ENCODE measurements around the gene RAI2. TPM values are rescaled to one million over a fixed set of nuclear protein-coding genes. Genes with fewer than 3 reads are reported as not detected.

RAI2 gene
- total RNA-seq, 1 donor from 2014 or later = 5.7 TPM

DNA sequence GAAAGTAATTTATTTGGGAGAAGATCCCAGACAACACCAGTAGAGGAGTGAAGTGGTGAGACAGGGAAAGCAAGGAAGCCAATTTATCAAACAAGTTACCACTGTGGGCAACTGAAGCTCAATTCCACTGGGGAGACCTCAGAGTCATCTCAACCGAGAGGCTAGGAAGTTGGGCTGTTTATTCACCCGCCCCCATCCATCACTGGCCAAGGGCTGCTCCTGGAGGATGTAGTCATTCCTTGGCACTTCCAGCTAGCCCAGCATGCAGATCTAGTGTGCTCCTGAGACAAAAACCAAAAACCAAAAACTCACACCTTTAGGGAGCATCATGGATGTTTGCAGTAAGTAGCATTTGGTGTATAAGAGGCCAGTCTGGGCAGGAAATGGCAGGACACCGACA, 47.0 kb downstream of the RAI2 start:
- TF ChIP-seq, protein P1, sequence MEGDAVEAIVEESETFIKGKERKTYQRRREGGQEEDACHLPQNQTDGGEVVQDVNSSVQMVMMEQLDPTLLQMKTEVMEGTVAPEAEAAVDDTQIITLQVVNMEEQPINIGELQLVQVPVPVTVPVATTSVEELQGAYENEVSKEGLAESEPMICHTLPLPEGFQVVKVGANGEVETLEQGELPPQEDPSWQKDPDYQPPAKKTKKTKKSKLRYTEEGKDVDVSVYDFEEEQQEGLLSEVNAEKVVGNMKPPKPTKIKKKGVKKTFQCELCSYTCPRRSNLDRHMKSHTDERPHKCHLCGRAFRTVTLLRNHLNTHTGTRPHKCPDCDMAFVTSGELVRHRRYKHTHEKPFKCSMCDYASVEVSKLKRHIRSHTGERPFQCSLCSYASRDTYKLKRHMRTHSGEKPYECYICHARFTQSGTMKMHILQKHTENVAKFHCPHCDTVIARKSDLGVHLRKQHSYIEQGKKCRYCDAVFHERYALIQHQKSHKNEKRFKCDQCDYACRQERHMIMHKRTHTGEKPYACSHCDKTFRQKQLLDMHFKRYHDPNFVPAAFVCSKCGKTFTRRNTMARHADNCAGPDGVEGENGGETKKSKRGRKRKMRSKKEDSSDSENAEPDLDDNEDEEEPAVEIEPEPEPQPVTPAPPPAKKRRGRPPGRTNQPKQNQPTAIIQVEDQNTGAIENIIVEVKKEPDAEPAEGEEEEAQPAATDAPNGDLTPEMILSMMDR (conservative IDR thresholded peaks at IDR 0.05) = no peak
- Mint-ChIP-seq H3K4me1 (ENCODE audit: unreplicated experiment) (peaks cover 2% of the 10 kb centered on the region), H3K36me3 (no peaks in the 10 kb centered on the region), H3K27me3 (peaks cover 3% of the 10 kb centered on the region), H3K27ac (no peak overlapping the region), H3K4me3 (no peak overlapping the region), H3K9me3 (no peaks in the 10 kb centered on the region)
- no peak for DNase-seq (ENCODE audit: extremely low spot score, unreplicated experiment)

DNA sequence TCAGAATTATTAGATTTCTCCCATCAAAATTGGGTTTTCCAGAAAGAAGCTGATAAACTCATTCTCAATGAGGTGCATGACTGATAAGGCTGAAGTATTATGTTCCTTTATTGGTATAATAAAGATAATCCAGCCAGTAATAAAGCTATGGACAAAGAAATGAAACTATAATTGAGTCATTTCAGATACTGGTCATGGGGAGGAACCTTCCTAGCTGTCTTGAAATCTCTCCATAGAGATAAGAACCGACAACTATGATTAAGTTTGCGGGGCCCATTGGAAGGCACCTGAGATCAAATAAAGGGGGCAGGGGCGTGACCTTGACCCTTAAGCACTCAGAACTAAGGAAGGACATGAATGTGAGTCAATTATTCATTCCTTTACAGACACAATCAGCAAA, 47.8 kb downstream of the RAI2 start:
- H3K9me3 Mint-ChIP-seq = no peaks in the 10 kb centered on the region
- peaks cover 3% of the 10 kb centered on the region for H3K27me3 Mint-ChIP-seq
- TF ChIP-seq, protein P1 (conservative IDR thresholded peaks at IDR 0.05) = no peak
- H3K4me1 Mint-ChIP-seq (ENCODE audit: unreplicated experiment) = peaks cover 9% of the 10 kb centered on the region
- H3K4me3 Mint-ChIP-seq = no peak overlapping the region
- no peak for DNase-seq (ENCODE audit: extremely low spot score, unreplicated experiment)
- no peaks in the 10 kb centered on the region for H3K36me3 Mint-ChIP-seq
- no peak overlapping the region for H3K27ac Mint-ChIP-seq

DNA sequence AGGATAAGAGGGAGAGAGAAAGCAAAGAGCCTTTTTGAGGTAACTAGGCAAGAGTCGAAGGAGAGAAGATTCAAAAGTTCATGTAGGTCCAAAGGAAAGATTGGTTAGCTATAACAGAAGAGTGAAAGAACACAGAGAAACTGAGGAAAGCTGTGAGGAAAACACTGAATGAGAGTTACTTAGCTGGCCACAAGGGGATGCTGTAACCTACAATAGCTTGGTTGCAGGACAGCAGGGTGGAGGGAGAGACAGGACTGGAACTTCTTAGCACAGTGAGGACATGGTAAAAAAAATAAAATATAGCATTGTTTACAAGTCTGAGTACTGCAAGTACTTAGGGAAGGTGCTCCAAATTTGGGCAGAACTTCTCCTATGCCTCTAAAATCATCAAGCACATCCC, 48.3 kb downstream of the RAI2 start:
- peaks cover 9% of the 10 kb centered on the region for H3K4me1 Mint-ChIP-seq (ENCODE audit: unreplicated experiment)
- no peak overlapping the region for H3K27ac Mint-ChIP-seq
- no peaks in the 10 kb centered on the region for H3K36me3 Mint-ChIP-seq
- peaks cover 3% of the 10 kb centered on the region for H3K27me3 Mint-ChIP-seq
- DNase-seq (ENCODE audit: extremely low spot score, unreplicated experiment) = no peak
- TF ChIP-seq, protein P1 (conservative IDR thresholded peaks at IDR 0.05) = peak; percentile 71
- no peaks in the 10 kb centered on the region for H3K9me3 Mint-ChIP-seq
- no peak overlapping the region for H3K4me3 Mint-ChIP-seq

DNA sequence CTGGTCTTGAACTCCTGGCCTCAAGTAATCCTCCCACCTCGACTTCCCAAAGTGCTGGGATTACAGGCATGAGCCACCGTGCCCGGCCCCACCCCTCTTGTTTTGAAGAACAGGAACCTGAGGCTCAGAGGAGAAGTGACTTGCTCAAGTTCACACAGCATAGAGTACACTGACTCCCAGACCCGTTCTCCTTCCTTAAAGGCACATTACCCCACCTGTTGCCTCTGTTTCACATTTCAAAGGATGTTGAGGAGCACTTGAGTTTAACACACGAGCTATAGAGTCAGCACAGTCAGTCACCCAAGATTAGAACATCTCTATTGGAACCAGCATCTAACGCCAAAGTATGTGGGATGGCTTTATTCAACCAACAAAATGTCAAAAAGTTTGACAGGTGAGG, 51.1 kb downstream of the RAI2 start:
- H3K27me3 Mint-ChIP-seq = peaks cover 3% of the 10 kb centered on the region
- DNase-seq (ENCODE audit: extremely low spot score, unreplicated experiment) = no peak

DNA sequence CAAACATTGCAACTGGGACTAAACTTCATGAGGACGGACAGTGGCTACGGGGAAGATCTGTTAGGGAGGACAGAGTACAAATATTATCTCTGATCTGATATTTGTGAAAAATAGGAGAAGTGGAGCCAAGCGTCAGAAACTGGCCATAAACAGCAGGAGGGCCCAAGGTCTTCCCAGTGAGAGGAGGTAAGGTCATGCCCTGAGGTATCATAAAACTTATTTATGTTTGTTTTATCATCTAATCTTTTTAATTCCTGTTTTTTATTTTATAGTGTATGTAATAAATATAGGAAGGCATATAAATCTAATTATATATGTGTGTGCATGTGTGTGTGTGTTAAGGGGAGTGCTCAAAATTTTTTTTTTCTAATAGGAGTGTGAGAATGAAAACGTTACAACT, 51.8 kb downstream of the RAI2 start:
- DNase-seq (ENCODE audit: extremely low spot score, unreplicated experiment) = no peak
- Mint-ChIP-seq H3K36me3 (no peaks in the 10 kb centered on the region), H3K9me3 (no peaks in the 10 kb centered on the region), H3K4me3 (no peak overlapping the region), H3K27me3 (peaks cover 3% of the 10 kb centered on the region), H3K4me1 (ENCODE audit: unreplicated experiment) (peaks cover 9% of the 10 kb centered on the region), H3K27ac (no peak overlapping the region)
- TF ChIP-seq, protein P1 (conservative IDR thresholded peaks at IDR 0.05) = no peak

More for the DNA sequence above, 51.1 kb downstream of the RAI2 start:
- Mint-ChIP-seq H3K4me1 (ENCODE audit: unreplicated experiment) (peaks cover 9% of the 10 kb centered on the region), H3K4me3 (no peak overlapping the region), H3K36me3 (no peaks in the 10 kb centered on the region), H3K27ac (no peak overlapping the region), H3K9me3 (no peaks in the 10 kb centered on the region)
- TF ChIP-seq, protein P1 (conservative IDR thresholded peaks at IDR 0.05) = no peak

DNA sequence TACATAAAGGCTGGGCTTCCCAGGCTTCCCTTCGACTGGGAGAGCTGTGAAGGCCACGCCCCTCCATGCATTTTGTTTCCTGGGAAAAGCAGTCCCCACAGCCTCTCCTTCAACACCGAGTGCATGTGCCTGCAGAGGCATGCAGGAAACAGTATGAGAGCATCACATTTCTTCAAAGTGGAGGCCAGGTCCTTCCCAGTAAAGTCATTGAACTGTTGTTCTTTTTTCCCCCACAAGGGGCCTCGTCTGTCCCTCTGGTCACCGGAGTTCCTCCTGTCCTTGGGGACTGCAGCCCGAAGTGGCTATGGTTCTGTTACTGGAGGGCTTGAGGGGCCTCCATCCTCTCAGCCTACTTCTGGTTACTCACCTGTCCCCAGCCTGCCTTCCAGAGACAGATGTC, 56.0 kb downstream of the RAI2 start:
- DNase-seq (ENCODE audit: extremely low spot score, unreplicated experiment) = no peak
- TF ChIP-seq, protein P1 (conservative IDR thresholded peaks at IDR 0.05) = peak; percentile 42
- H3K27ac Mint-ChIP-seq = no peak overlapping the region
- no peaks in the 10 kb centered on the region for H3K36me3 Mint-ChIP-seq
- no peaks in the 10 kb centered on the region for H3K27me3 Mint-ChIP-seq
- H3K9me3 Mint-ChIP-seq = no peaks in the 10 kb centered on the region
- H3K4me3 Mint-ChIP-seq = no peak overlapping the region
- peaks cover 14% of the 10 kb centered on the region for H3K4me1 Mint-ChIP-seq (ENCODE audit: unreplicated experiment)
